H9 (cell line): ENCODE results near the gene SAMM50. TPM values are rescaled to one million over a fixed set of nuclear protein-coding genes. Genes with fewer than 3 reads are reported as not detected.
"Not testable (repeated sequence)": the region's sequence is repeated elsewhere in the genome, so short reads cannot be mapped to it uniquely, and the experiment has no call there.

Experiments used
- DNase-seq: peaks from one replicate; pipeline ENCODE4 v3.0.0-alpha.2; 2017
- H2AFZ ChIP-seq: one replicate; pipeline ENCODE4 v1.6.1; 2013; ENCODE audit warnings: mild to moderate bottlenecking, low read length, control low read depth, moderate library complexity
- H2AK5ac ChIP-seq: 2 replicates; pipeline ENCODE4 v1.6.1; 2013; ENCODE audit warnings: low read length, control low read depth, mixed read lengths; ENCODE audit not compliant: insufficient read length
- H2BK120ac ChIP-seq: one replicate; pipeline ENCODE4 v1.6.1; 2013; ENCODE audit warnings: low read depth, mild to moderate bottlenecking, low read length, control low read depth, inconsistent platforms; ENCODE audit not compliant: poor library complexity, severe bottlenecking
- H2BK12ac ChIP-seq: 2 replicates; pipeline ENCODE4 v1.6.1; 2013; ENCODE audit warnings: low read length, control low read depth, mixed read lengths, low read depth; ENCODE audit not compliant: insufficient read length
- H2BK15ac ChIP-seq: 2 replicates; pipeline ENCODE4 v1.6.1; 2013; ENCODE audit warnings: low read depth, low read length, control low read depth
- H2BK20ac ChIP-seq: one replicate; pipeline ENCODE4 v1.6.1; 2013; ENCODE audit warnings: low read depth, mild to moderate bottlenecking, low read length, control low read depth, inconsistent platforms; ENCODE audit not compliant: poor library complexity, severe bottlenecking
- H2BK5ac ChIP-seq: 2 replicates; pipeline ENCODE4 v1.6.1; 2013; ENCODE audit warnings: low read length, control low read depth, mixed read lengths; ENCODE audit not compliant: insufficient read length
- H3K14ac ChIP-seq: 2 replicates; pipeline ENCODE4 v1.6.1; 2013; ENCODE audit warnings: low read length, control low read depth; ENCODE audit not compliant: insufficient read depth
- H3K18ac ChIP-seq: 2 replicates; pipeline ENCODE4 v1.6.1; 2013; ENCODE audit warnings: low read depth, mild to moderate bottlenecking, mixed read lengths, low read length, control low read depth; ENCODE audit not compliant: insufficient read length
- H3K23ac ChIP-seq: 2 replicates; pipeline ENCODE4 v1.6.1; 2013; ENCODE audit warnings: low read length, control low read depth, mixed read lengths, low read depth; ENCODE audit not compliant: insufficient read length
- H3K23me2 ChIP-seq: 2 replicates; pipeline ENCODE4 v1.6.1; 2013; ENCODE audit warnings: low read depth, mild to moderate bottlenecking, mixed read lengths, low read length, control low read depth; ENCODE audit not compliant: insufficient read length, poor library complexity, severe bottlenecking
- H3K27ac ChIP-seq: 2 replicates; pipeline ENCODE4 v1.5.1; 2013; ENCODE audit warnings: low read length, control low read depth, mixed read lengths, low read depth; ENCODE audit not compliant: insufficient read length
- H3K27me3 ChIP-seq: 2 replicates; pipeline ENCODE4 v1.6.1; 2013; ENCODE audit warnings: low read length, control low read depth, inconsistent platforms; ENCODE audit not compliant: insufficient read depth
- H3K4ac ChIP-seq: 2 replicates; pipeline ENCODE4 v1.6.1; 2013; ENCODE audit warnings: low read depth, mild to moderate bottlenecking, control low read depth, inconsistent platforms, low read length, moderate library complexity
- H3K4me1 ChIP-seq: 2 replicates; pipeline ENCODE4 v1.6.1; 2013; ENCODE audit warnings: low read length, control low read depth, inconsistent platforms; ENCODE audit not compliant: insufficient read depth
- H3K4me2 ChIP-seq: 2 replicates; pipeline ENCODE4 v1.6.1; 2013; ENCODE audit warnings: low read length, control low read depth, mixed read lengths; ENCODE audit not compliant: insufficient read length, insufficient read depth
- H3K56ac ChIP-seq: 2 replicates; pipeline ENCODE4 v1.6.1; 2013; ENCODE audit warnings: low read depth, mild to moderate bottlenecking, mixed read lengths, low read length, control low read depth; ENCODE audit not compliant: insufficient read length
- H3K79me1 ChIP-seq: 2 replicates; pipeline ENCODE4 v1.6.1; 2013; ENCODE audit warnings: low read depth, mild to moderate bottlenecking, moderate library complexity, low read length, control low read depth, inconsistent platforms; ENCODE audit not compliant: insufficient read depth, poor library complexity, severe bottlenecking
- H3K79me2 ChIP-seq: 2 replicates; pipeline ENCODE4 v1.6.1; 2013; ENCODE audit warnings: low read length, control low read depth, inconsistent platforms; ENCODE audit not compliant: insufficient read depth
- H3K9ac ChIP-seq: 2 replicates; pipeline ENCODE4 v1.6.1; 2013; ENCODE audit warnings: low read length, control low read depth, mixed read lengths; ENCODE audit not compliant: insufficient read length; ENCODE audit errors: extremely low read depth
- H3K9me3 ChIP-seq: one replicate; pipeline ENCODE4 v1.6.1; 2013; ENCODE audit warnings: low read depth, low read length, inconsistent platforms; ENCODE audit not compliant: control insufficient read depth
- H3T11ph ChIP-seq: one replicate; pipeline ENCODE4 v1.6.1; 2013; ENCODE audit warnings: mild to moderate bottlenecking, low read length, control low read depth, inconsistent platforms
- H4K20me1 ChIP-seq: one replicate; pipeline ENCODE4 v1.6.1; 2013; ENCODE audit not compliant: control insufficient read depth, insufficient read length, insufficient read depth
- H4K5ac ChIP-seq: 2 replicates; pipeline ENCODE4 v1.6.1; 2013; ENCODE audit warnings: low read depth, mild to moderate bottlenecking, mixed read lengths, low read length, control low read depth; ENCODE audit not compliant: insufficient read length
- H4K8ac ChIP-seq: replicated peaks from 2 replicates; pipeline ENCODE4 v1.6.1; 2013; ENCODE audit warnings: low read length, control low read depth, mixed read lengths, low read depth; ENCODE audit not compliant: insufficient read length
- H4K91ac ChIP-seq: 2 replicates; pipeline ENCODE4 v1.6.1; 2013; ENCODE audit warnings: low read depth, mild to moderate bottlenecking, moderate library complexity, mixed read lengths, low read length, control low read depth; ENCODE audit not compliant: insufficient read length
- H3K27ac Mint-ChIP-seq, 3 experiments: 2 replicates in 2 of 3; 3 replicates in 1 of 3; pipeline ENCODE4 v1.8.0; 2020 to 2021; ENCODE audit warnings: mixed read lengths in 3 of 3, mild to moderate bottlenecking in 1 of 3, moderate library complexity in 1 of 3
- H3K27me3 Mint-ChIP-seq: 2 replicates; pipeline ENCODE4 v1.8.0; 2021; ENCODE audit warnings: low read depth, mild to moderate bottlenecking, moderate library complexity, mixed read lengths
- H3K36me3 Mint-ChIP-seq, 3 experiments: 2 replicates in 2 of 3; 3 replicates in 1 of 3; pipeline ENCODE4 v1.8.0; 2020 to 2021; ENCODE audit warnings: low read depth in 3 of 3, mixed read lengths in 3 of 3; ENCODE audit not compliant: insufficient read depth in 1 of 3
- H3K4me1 Mint-ChIP-seq, 2 experiments: 2 replicates each; pipeline ENCODE4 v1.8.0; 2020; ENCODE audit warnings: mixed read lengths in 2 of 2
- H3K4me3 Mint-ChIP-seq, 2 experiments: 2 replicates in 1 of 2; 3 replicates in 1 of 2; pipeline ENCODE4 v1.8.0; 2020 to 2021; ENCODE audit warnings: mild to moderate bottlenecking in 2 of 2, mixed read lengths in 2 of 2, moderate library complexity in 1 of 2
- H3K9me3 Mint-ChIP-seq, 2 experiments: 2 replicates in 1 of 2; 3 replicates in 1 of 2; pipeline ENCODE4 v1.8.0; 2020; ENCODE audit warnings: mild to moderate bottlenecking in 2 of 2, mixed read lengths in 2 of 2, moderate library complexity in 1 of 2
- CTCF ChIP-seq: fragments of 200-600 bp; sonication (generic); conservative IDR thresholded peaks from 3 replicates; pipeline ENCODE4 v1.8.0; 2021; ENCODE audit warnings: antibody characterized with exemption, mild to moderate bottlenecking
- WGBS: extraction: QIAGEN DNeasy Blood & Tissue Kit; methylation state at CpG from one replicate; pipeline ENCODE4 v1.1.7; 2013; ENCODE audit warnings: missing lambda C conversion rate, low lambda C conversion rate, mixed read lengths; ENCODE audit not compliant: insufficient read length; ENCODE audit errors: extremely low coverage; 5-methylcytosine and 5-hydroxymethylcytosine counted together
- total RNA-seq: library from RNA; stranded (reverse); gene quantifications from 2 replicates; pipeline ENCODE4 v1.2.1, GENCODE V29; 2021

SAMM50 gene
- total RNA-seq, 1 experiment from 2014 or later, result 57.2 TPM

- no peak overlapping the region for H3T11ph ChIP-seq
- WGBS, result no CpG with 5 or more reads among the region's 2 CpGs
- H3K27me3 Mint-ChIP-seq, result no peaks in the 10 kb centered on the region
Observed at GRCh38 chr22:44014241-44014640, 59.0 kb downstream of the SAMM50 start.

GRCh38 chr22:44016586-44016985 lies 61.3 kb downstream of the SAMM50 start:
- H3K79me2 ChIP-seq, H4K20me1 ChIP-seq, H3K9ac ChIP-seq, H3K4me3 Mint-ChIP-seq, H4K91ac ChIP-seq, H2BK12ac ChIP-seq, H2AFZ ChIP-seq, H3K27ac ChIP-seq, H3K4me2 ChIP-seq, H2BK120ac ChIP-seq, H3K18ac ChIP-seq, H3K23me2 ChIP-seq, H2BK5ac ChIP-seq, H3K27me3 ChIP-seq, DNase-seq, H3K27ac Mint-ChIP-seq, H3K14ac ChIP-seq, H3K56ac ChIP-seq, H2BK15ac ChIP-seq, H3K36me3 Mint-ChIP-seq, H2AK5ac ChIP-seq, H3K4ac ChIP-seq, H4K5ac ChIP-seq, H3K23ac ChIP-seq, H3T11ph ChIP-seq, H4K8ac ChIP-seq, H3K4me1 Mint-ChIP-seq, H3K9me3 ChIP-seq, H3K79me1 ChIP-seq, H3K9me3 Mint-ChIP-seq, H3K4me1 ChIP-seq, H2BK20ac ChIP-seq, H3K27me3 Mint-ChIP-seq: not testable (repeated sequence)
- WGBS, result no CpG with 5 or more reads among the region's 3 CpGs

More at GRCh38 chr22:44014241-44014640, 59.0 kb downstream of the SAMM50 start:
- Histone ChIP-seq H3K18ac (no peak overlapping the region), H3K27ac (no peak overlapping the region), H4K8ac (no peak overlapping the region), H3K9ac (no peak overlapping the region), H2BK20ac (no peak overlapping the region), H3K4me1 (no peaks in the 10 kb centered on the region; the same call in 1 of the 2 replicates), H2AK5ac (no peak overlapping the region), H2BK120ac (no peak overlapping the region), H3K56ac (no peak overlapping the region), H2BK5ac (no peak overlapping the region), H4K5ac (no peak overlapping the region), H2AFZ (no peak overlapping the region), H4K91ac (no peak overlapping the region), H3K14ac (no peak overlapping the region), H2BK12ac (no peak overlapping the region), H3K79me1 (no peaks in the 10 kb centered on the region), H3K4me2 (no peak overlapping the region), H3K23me2 (no peaks in the 10 kb centered on the region), H2BK15ac (no peak overlapping the region), H3K27me3 (no peaks in the 10 kb centered on the region), H3K23ac (no peak overlapping the region), H3K79me2 (no peaks in the 10 kb centered on the region), H3K4ac (no peak overlapping the region), H3K9me3 (no peaks in the 10 kb centered on the region), H4K20me1 (no peaks in the 10 kb centered on the region)
- no peak overlapping the region for H3K4me3 Mint-ChIP-seq
- no peaks in the 10 kb centered on the region for H3K9me3 Mint-ChIP-seq
- no peaks in the 10 kb centered on the region for H3K36me3 Mint-ChIP-seq
- H3K4me1 Mint-ChIP-seq, result peaks cover 2 to 3% of the 10 kb centered on the region in 2 experiments; a peak in 1 of 4 replicates
- TF ChIP-seq CTCF, result no peak
- DNase-seq, result no peak
- no peak overlapping the region for H3K27ac Mint-ChIP-seq
